HCT116 (cell line): ENCODE data around the gene RTN4. TPM values are rescaled to one million over a fixed set of nuclear protein-coding genes. Genes with fewer than 3 reads are reported as not detected.

Experiments
- ATAC-seq: fragments of 200-7000 bp; cut with Tn5 transposase; 2 replicates; pipeline ENCODE4 v1.9.1; 2020; ENCODE audit warnings: mild to moderate bottlenecking, moderate library complexity
- BruUV-seq: library from RNA; stranded (reverse); fragments of 400-500 nt; replicated peaks from 2 replicates; lab custom pipeline; 2021; lab: Mats Ljungman, UMichigan
- CTCF ChIA-PET: fragments of 300-600 bp; sonication (Branson Sonifier 250); formaldehyde crosslinking; loops from one replicate; lab custom pipeline; 2021; ENCODE audit warnings: antibody characterized with exemption; lab: Charles Lee
- POLR2A ChIA-PET: fragments of 300-600, 350-600 bp; sonication (Branson Sonifier 250); formaldehyde crosslinking; loops from one replicate; lab custom pipeline; 2021; ENCODE audit warnings: antibody characterized with exemption; lab: Charles Lee
- RAD21 ChIA-PET, 2 experiments: fragments of 300-600 bp; sonication (Branson Sonifier 250); formaldehyde crosslinking; loops; one replicate each; lab custom pipeline; 2023; ENCODE audit warnings: low total read pairs in 2 of 2; ENCODE audit not compliant: uncharacterized antibody in 2 of 2, unreplicated experiment in 2 of 2, low non-redundant PET in 1 of 2; lab: Charles Lee
- DNase-seq: peaks from one replicate; pipeline ENCODE4 v3.0.0-alpha.2; 2010; ENCODE audit warnings: low read depth, low spot score
- H2AFZ ChIP-seq: fragments of 200-600 bp; shearing (Covaris generic), sonication (generic); 2 replicates; pipeline ENCODE4 v1.6.1; 2017; ENCODE audit warnings: low read depth, mixed run types, mixed read lengths, antibody characterized with exemption, low read length; ENCODE audit not compliant: poor library complexity, severe bottlenecking
- H3K27ac ChIP-seq: 2 replicates; pipeline ENCODE4 v1.5.1; 2012; ENCODE audit warnings: low read depth, low read length
- H3K27me3 ChIP-seq: fragments of 200-600 bp; sonication (generic); 2 replicates; pipeline ENCODE4 v1.6.1; 2016; ENCODE audit warnings: mixed run types, low read length, mixed read lengths; ENCODE audit not compliant: insufficient read depth
- H3K36me3 ChIP-seq, 2 experiments: fragments of 200-500 bp in 1 of 2; fragments of 200-600 bp in 1 of 2; sonication (Bioruptor generic) in 1 of 2; sonication (generic) in 1 of 2; 2 replicates each; pipeline versions ENCODE4 v1.5.1 to v1.6.1; 2014 to 2016; ENCODE audit warnings: low read length in 2 of 2, inconsistent platforms in 1 of 2, mixed read lengths in 1 of 2, mixed run types in 1 of 2; ENCODE audit not compliant: insufficient read depth in 2 of 2, control insufficient read depth in 1 of 2
- H3K4me1 ChIP-seq, 2 experiments: fragments of 200-600 bp in 1 of 2; sonication (generic) in 1 of 2; 2 replicates each; pipeline versions ENCODE4 v1.5.1 to v1.6.1; 2012 to 2017; ENCODE audit warnings: low read length in 2 of 2, inconsistent platforms in 1 of 2, mild to moderate bottlenecking in 1 of 2, mixed read lengths in 1 of 2, mixed run types in 1 of 2, moderate library complexity in 1 of 2; ENCODE audit not compliant: insufficient read depth in 2 of 2, control insufficient read depth in 1 of 2
- H3K4me2 ChIP-seq: fragments of 200-600 bp; sonication (generic); 2 replicates; pipeline ENCODE4 v1.6.1; 2017; ENCODE audit warnings: mixed run types, low read length, mixed read lengths
- H3K4me3 ChIP-seq, 2 experiments: fragments of 200-600 bp in 1 of 2; sonication (generic) in 1 of 2; replicated peaks in 1 of 2; 2 replicates each; pipeline ENCODE4 v1.5.1; 2011 to 2016; ENCODE audit warnings: low read length in 2 of 2, control low read depth in 1 of 2, low read depth in 1 of 2, mild to moderate bottlenecking in 1 of 2, mixed read lengths in 1 of 2, mixed run types in 1 of 2
- H3K79me2 ChIP-seq: fragments of 200-600 bp; sonication (generic); 2 replicates; pipeline ENCODE4 v1.6.1; 2017; ENCODE audit warnings: mild to moderate bottlenecking, mixed run types, low read length, moderate library complexity, mixed read lengths; ENCODE audit not compliant: insufficient read depth
- H3K9ac ChIP-seq: fragments of 200-600 bp; sonication (generic); 2 replicates; pipeline ENCODE4 v1.6.1; 2016; ENCODE audit warnings: low read length, mixed read lengths
- H3K9me2 ChIP-seq: fragments of 200-600 bp; sonication (generic), shearing (Covaris generic); 2 replicates; pipeline ENCODE4 v1.6.1; 2017; ENCODE audit warnings: mixed run types, mild to moderate bottlenecking, moderate library complexity; ENCODE audit not compliant: insufficient read depth
- H3K9me3 ChIP-seq, 2 experiments: fragments of 200-500 bp in 1 of 2; fragments of 200-600 bp in 1 of 2; sonication (Bioruptor generic) in 1 of 2; sonication (generic) in 1 of 2; 2 replicates each; pipeline ENCODE4 v1.6.1; 2014 to 2017; ENCODE audit warnings: low read length in 2 of 2, mixed read lengths in 2 of 2, inconsistent platforms in 1 of 2, low read depth in 1 of 2, mild to moderate bottlenecking in 1 of 2, mixed run types in 1 of 2, moderate library complexity in 1 of 2; ENCODE audit not compliant: control insufficient read depth in 1 of 2, insufficient read depth in 1 of 2
- H4K20me1 ChIP-seq: fragments of 200-600 bp; sonication (generic), shearing (Covaris generic); 2 replicates; pipeline ENCODE4 v1.6.1; 2017; ENCODE audit warnings: mixed run types, mild to moderate bottlenecking, moderate library complexity; ENCODE audit not compliant: insufficient read depth
- ATF3 ChIP-seq: IDR thresholded peaks from 2 replicates; pipeline ENCODE4 v1.6.1; 2012
- CTCF ChIP-seq, 3 experiments: fragments of 200-600 bp in 1 of 3; sonication (generic) in 1 of 3; IDR thresholded peaks in 2 of 3; conservative IDR thresholded peaks in 1 of 3; 2 replicates each; pipeline ENCODE4 v1.5.1; 2012 to 2017; ENCODE audit warnings: low read depth in 2 of 3, low read length in 2 of 3, antibody characterized with exemption in 1 of 3, borderline replicate concordance in 1 of 3, control low read depth in 1 of 3, mild to moderate bottlenecking in 1 of 3, mixed read lengths in 1 of 3, mixed run types in 1 of 3, moderate library complexity in 1 of 3; ENCODE audit not compliant: insufficient read depth in 1 of 3
- EGR1 ChIP-seq: IDR thresholded peaks from 2 replicates; pipeline ENCODE4 v1.6.1; 2012; ENCODE audit warnings: low read depth
- RAD21 ChIP-seq: IDR thresholded peaks from 2 replicates; pipeline ENCODE4 v1.6.1; 2012; ENCODE audit warnings: low read depth, mild to moderate bottlenecking
- SRF ChIP-seq: IDR thresholded peaks from 2 replicates; pipeline ENCODE4 v1.6.1; 2012; ENCODE audit warnings: low read depth
- intact Hi-C: fragments of 100-400 bp; cut with micrococcal nuclease; formaldehyde crosslinking; loops from 2 replicates; pipeline ENCODE4 v1.10.0; 2022
- total RNA-seq: library from RNA; stranded (reverse); gene quantifications from one replicate; pipeline ENCODE4 v1.2.1, GENCODE V29; 2021; ENCODE audit not compliant: unreplicated experiment

Gene RTN4
- total RNA-seq, 1 experiment from 2014 or later, result 221 TPM

- Histone ChIP-seq H3K9ac (no peak overlapping the region), H3K36me3 (no peaks in the 10 kb centered on the region), H4K20me1 (no peaks in the 10 kb centered on the region), H3K79me2 (no peaks in the 10 kb centered on the region), H3K4me2 (no peak overlapping the region), H3K27ac (no peak overlapping the region), H3K4me1 (peaks cover 0 to 15% of the 10 kb centered on the region in 2 experiments; a peak in 2 of 4 replicates), H3K9me3 (no peaks in the 10 kb centered on the region), H3K4me3 (no peak overlapping the region), H2AFZ (no peak overlapping the region), H3K9me2 (no peaks in the 10 kb centered on the region), H3K27me3 (no peaks in the 10 kb centered on the region)
- ChIA-PET RAD21 (no interaction called here), POLR2A (no interaction called here), CTCF (no interaction called here)
- ATAC-seq, result no peak
- TF ChIP-seq CTCF (IDR thresholded peaks at IDR 0.05 in 2 of 3, conservative IDR thresholded peaks at IDR 0.05 in 1 of 3; ENCODE audit: borderline replicate concordance in 1 of 3, insufficient read depth in 1 of 3, low read depth in 2 of 3, low read length in 2 of 3) (no peak), RAD21 (no peak), ATF3 (no peak)
- intact Hi-C loops, result no loop called here
- DNase-seq, result no peak
- BruUV-seq, result no TSS peak
Observed at GRCh38 chr2:54950811-54951210, 99.4 kb downstream of the RTN4 start.

- Histone ChIP-seq H3K4me1 (peaks cover 0 to 23% of the 10 kb centered on the region in 2 experiments; a peak in 2 of 4 replicates), H3K79me2 (no peaks in the 10 kb centered on the region), H3K9me2 (no peaks in the 10 kb centered on the region), H3K4me2 (no peak overlapping the region), H3K4me3 (no peak overlapping the region), H3K9ac (no peak overlapping the region), H3K36me3 (no peaks in the 10 kb centered on the region), H2AFZ (no peak overlapping the region), H3K27me3 (no peaks in the 10 kb centered on the region), H3K27ac (no peak overlapping the region), H4K20me1 (no peaks in the 10 kb centered on the region), H3K9me3 (no peaks in the 10 kb centered on the region)
- ATAC-seq (no peak), DNase-seq (no peak)
- BruUV-seq, result no TSS peak
- CTCF ChIA-PET, result no interaction called here
- RAD21 ChIA-PET, result no interaction called here
- POLR2A ChIA-PET, result no interaction called here
- intact Hi-C loops, result no loop called here
- TF ChIP-seq EGR1 (no peak), SRF (no peak), ATF3 (no peak)
Observed at GRCh38 chr2:54949431-54949830, 100.8 kb downstream of the RTN4 start.
